HG02852 (cell line): ENCODE measurements around the gene POPDC2.

Experiments
- ATAC-seq: cut with Tn5 transposase; IDR thresholded peaks from one replicate; pipeline ENCODE4 v1.9.1; 2021; ENCODE audit warnings: mild to moderate bottlenecking, moderate library complexity; ENCODE audit not compliant: unreplicated experiment

Gene POPDC2

DNA sequence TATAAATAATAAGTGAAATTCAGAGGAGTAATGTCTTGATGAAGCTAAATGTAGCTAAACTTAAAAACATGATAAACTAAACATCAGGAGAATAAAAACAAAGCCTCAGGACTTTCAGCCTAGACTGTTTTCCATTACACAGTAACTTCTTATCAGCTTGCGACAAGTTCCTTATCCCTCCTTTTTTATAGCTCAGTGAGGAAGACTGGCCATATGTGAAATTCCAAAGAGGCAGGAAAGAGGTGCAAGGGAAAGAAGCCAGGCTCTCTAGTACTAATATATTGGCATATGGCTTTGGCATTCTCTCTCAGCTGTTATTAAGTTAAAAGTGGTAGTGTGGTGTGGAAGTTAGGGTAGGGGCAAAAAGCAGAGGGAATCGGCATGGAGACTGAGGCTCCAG, 12.4 kb upstream of the POPDC2 start:
- ATAC-seq, result no peak

DNA sequence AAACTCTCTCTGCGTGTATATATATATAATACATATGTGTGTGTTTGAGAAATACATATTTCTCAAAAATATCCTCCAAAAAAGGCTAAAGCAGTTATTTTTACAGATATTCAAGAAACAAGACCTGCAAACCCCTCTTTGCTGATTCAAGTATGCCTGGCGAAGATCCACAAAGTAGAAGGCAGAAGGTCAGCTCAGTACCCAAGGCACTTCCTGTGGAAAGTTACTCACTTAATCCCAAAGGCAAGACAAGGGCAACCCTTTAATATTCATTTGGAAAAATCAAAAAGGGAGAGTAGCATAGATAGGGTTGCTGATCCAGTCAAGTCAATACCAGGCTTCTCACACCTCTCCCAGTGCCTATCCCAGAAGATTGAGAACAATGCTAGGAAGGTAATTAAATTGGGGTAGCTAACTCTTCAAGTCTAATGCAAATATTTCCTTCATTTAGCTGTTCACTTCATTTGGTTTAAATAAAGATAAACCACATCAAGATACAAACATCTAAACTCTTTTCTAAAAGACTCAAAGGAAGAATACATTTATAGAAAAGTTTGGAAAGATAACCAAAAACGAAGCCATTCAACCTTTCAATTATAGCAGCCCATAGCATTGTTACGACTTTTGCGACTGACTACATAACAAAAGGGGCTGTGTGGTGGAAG, 9.6 kb upstream of the POPDC2 start:
- ATAC-seq, result no peak

DNA sequence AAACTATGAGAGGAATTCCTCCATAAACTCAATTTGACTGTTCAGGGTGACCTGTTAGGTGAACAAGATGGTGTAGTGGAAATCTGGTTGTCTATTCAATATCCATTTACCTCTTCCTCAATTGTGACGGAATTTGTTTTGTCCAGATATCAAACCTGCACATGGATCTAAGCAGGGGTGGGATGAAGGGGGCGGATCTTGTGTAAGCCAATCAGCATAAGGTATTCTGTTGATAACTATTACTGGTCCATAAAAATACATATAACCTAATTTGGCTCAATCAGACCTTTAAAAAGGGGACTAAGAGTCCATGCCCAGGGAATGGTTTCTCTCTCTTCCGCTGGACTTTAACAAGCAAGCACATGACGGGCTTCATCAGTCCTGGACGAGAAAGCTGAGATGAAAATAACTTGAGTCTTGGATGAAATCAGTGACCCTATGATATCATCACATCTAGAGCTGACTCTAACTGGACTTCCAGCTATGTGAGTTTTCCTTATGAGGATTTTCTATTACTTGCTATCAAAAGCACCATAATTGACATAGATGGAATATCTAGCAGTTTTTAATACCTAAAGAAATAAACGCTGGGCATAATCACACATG, 5.7 kb upstream of the POPDC2 start:
- ATAC-seq, result no peak

DNA sequence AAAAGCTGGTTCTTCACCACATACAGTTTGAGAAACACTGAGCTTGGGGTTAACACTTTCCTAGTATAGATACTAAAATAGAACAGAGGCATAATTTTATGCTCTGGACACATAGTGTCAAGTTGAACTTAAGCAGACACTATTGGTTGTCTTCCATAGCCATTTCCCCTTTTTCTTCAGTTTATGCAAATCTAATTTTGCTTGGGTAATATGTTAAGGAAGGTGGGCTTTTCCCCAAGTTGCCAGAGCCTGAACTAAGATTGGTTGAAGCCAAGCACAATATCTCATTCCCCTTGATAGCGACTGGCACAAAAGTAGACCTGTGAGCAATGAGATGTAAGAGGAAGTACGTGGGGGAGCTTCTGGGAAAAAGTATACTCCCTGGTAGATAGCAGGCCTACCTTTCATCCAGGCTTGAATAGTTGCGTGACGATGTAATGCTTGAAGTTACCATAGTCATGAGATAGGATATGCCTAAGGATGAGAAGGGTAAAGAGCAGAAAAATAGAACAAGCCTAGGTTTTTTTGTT, 4.5 kb upstream of the POPDC2 start:
- ATAC-seq, result no peak

DNA sequence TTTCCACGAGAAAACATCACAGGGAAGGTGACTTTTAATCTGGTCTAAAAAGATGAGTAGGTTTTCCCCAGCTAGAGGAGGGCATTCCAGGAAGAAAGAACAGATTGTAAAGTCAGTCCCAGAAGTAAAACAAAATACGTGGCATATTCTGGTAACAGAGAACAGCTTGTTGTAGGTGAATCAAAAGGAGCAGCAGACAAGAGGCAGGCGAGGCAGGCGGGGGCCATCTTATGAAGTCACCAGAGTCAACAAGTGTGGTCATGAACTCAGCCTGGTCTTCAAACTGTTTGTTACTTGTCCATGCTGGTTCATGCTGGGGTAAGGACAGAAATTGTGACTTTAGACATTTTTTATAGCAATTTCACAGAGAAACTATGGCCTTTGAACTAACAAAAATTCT, 4.0 kb upstream of the POPDC2 start:
- no peak for ATAC-seq

DNA sequence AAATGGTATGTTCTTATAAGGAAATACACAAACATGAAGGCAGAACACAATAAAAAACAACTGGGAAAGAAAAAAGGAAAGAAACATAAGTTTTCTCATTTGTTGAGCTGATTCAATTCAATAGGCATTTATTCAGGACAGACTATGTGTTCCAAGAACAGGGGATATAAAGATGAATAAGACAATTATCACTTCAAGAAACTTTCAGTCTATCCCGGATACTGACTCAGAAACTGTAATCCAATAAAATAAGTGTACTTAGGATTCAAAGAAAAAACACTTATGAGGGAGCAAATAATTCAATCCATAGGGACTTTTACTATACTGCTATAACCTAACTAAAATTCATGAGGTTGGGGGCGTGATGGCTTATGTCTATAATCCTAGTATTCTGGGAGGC, 3.5 kb upstream of the POPDC2 start:
- no peak for ATAC-seq

DNA sequence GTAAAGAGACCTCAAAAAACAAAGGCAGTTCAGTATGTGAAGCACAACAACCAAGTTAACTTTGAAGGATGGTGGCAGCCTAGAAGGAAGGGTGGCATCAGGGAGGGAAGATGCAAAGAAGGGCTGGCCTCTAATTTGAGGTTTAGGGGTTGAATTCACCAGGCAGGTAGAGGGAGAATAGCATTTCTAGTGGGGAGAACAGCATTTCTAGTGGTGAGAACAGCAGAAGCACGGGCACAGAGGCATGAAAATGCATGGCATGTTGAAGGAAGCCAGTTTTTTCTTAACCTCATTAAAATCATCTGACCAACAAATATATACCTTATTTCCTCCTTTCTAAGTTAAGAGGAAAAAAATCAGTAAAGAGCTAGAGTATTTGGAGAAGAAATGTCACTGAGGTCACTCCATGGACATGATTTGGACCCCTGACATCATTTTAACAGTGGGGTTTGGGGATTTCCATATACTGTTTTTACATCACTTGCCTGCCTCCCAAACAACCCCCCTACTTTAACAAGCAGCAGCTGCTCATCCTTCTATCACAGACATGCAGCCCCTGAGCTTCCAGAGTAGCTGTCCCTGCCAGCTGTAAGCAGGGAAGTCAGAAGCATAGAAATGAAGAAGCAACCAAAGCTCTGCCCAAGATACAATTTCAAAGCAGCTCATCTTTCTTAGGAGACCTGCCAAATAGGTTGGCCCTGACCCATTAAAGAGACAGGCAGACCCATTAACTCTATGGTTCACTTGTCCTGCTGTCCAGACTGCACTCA, 2.4 kb upstream of the POPDC2 start:
- no peak for ATAC-seq

DNA sequence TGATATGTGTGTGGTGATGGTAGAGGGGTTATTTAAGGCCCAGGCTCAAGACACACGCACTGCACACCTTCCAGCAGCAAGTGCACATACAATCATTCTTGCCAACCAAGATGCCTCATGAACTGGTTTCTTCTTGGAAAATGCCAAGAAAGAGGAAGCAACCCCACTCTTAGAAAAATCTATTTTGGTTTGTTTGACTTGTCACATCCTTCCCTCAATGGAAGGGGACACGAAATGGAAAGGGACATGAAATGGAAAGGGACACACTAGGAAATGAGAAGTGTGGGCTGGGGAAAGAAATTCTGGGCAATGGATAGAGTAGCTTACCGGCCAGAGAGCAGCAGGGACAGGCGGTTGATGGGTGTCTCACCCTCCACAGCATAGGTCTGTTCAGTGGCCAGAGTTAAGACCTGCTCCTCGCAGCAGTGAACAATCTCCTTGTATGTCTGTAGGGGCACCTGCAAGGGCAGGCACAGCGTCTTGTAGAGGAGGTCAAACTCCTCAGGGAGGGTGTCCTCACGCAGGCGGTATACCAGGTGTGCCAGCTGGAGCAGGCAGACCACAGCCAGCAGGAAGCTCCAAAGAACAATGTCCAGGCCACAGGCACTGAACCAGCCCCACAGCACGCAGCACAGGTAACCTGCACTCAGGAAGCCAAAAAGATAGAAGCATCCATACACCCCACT, 640 bp downstream of the POPDC2 start:
- ATAC-seq, result no peak

DNA sequence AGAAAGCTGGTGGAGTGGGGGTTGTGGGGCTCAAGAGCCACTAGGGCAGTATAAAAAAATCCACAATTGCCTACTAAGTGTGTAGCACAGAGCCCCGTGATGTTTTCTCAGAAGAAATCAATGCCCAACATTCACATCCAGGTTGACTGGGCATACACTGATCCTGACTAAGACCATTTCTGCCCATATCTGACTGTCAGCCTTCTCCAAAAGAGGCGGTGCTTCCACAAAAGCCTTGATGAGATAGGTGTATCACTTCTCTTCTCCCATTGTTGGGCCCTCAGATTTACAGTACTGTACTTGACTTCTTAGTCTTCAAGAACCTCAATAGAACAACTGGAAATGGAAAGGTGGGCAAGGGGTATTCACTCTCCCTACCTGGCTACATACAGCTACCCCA, 1.4 kb downstream of the POPDC2 start:
- ATAC-seq, result no peak

DNA sequence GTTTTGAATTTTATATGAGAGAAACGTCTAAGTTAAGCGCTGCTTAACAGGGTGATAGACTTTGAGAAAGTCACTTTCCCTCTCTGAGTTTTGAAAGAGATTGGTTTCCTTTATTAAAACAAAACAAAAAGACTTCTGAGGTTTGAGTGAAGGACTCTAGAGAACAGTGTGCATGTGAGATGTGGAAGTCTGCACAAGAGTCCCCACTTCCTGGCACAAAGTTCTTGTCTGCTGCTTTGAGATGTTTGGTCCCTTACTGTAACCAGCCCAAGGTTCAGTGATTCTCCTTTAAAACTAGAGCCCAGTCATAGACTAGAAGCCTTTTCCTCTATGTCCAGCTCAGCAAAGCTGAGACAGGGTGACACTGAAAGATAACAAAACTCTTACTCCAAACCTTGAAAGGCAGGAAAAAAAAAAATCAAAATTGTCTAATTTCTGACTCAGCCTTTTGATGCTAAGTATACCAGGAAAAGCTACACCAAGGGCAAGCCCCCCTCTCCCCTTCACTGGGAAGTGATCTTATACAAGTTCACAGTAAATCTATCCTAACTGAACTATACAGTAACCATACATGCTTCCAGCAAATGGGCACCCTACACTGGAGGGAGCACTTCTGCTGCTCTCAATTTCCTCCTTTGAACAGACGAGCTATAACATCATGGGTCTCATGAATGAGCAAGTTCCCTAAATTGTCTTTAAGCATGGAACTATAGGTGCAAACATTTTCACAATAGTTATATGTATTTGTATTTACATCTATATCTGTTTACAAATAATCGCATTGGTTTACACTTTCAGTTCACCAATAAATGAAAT, 2.3 kb downstream of the POPDC2 start:
- ATAC-seq, result peak; percentile 66

DNA sequence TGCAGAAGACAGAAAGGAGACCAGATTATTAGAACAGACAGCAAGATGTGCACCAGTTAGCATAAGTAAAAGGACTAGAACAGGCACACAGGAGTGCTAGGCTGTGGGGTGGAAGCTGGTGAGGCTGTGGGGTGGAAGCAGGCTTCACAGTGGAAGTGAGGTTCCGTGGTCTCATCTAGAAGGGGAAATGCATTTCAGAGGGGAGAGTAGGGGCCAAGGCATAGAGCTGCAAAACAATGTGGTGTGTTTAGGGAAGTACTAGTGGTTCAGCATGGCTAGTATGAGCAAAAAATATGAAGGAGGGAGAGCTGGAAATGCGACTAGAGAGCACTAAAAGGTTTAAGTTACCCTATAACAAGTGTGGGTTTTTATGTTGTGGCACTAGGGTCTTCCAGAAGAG, 6.5 kb downstream of the POPDC2 start:
- ATAC-seq, result no peak

DNA sequence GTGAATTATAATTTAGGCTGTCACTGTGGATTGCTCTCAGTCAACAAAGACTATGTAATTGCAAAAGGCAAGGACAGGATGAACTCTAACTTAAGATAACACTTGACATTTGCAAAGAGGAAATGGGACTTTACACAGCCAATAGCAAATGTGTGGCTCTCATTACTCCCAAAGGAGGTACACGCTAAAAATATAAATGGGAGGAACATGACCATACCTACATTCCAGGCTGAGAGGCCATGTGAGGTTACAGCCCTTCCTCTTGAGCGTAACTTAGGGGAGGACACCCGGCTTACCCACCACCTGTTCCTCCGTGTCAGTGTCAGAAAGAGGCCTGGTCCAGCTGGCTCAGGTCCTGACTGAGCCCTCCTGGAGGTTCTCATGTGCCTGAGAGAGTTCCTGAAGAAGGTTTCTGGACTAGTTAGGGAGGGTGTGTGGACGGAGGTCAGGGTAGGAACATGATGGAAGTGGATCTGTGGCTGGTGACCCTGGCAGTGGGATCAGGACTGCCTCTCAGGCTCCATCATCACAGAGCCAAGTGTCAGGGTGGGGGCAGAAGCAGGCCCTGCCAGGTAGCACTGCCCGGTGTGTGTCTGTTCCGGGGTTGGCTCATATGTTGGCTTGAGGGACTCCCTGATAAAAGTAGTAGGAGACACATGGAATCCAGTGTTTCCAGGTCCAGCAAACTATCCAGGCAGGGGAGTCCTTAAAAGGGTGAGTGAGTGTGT, 7.9 kb downstream of the POPDC2 start:
- no peak for ATAC-seq

DNA sequence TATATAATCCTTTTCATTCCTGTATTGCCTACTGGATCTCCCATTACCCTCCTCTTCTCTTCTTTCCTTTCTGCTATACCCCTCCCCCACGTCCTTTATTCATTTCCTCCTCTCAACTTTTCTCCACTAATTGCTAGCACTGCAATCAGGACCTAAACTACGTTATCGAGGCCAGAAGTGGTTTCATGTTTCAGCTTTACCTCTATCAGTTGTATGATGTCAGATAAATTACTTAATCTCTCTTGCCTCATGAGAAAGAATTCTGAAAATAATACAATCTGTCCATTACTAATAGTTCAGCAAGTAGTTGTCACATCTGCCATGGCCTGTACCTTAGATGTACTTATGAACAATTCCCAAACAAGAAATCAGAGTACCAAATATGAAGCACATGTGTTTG, 10.6 kb downstream of the POPDC2 start:
- no peak for ATAC-seq

DNA sequence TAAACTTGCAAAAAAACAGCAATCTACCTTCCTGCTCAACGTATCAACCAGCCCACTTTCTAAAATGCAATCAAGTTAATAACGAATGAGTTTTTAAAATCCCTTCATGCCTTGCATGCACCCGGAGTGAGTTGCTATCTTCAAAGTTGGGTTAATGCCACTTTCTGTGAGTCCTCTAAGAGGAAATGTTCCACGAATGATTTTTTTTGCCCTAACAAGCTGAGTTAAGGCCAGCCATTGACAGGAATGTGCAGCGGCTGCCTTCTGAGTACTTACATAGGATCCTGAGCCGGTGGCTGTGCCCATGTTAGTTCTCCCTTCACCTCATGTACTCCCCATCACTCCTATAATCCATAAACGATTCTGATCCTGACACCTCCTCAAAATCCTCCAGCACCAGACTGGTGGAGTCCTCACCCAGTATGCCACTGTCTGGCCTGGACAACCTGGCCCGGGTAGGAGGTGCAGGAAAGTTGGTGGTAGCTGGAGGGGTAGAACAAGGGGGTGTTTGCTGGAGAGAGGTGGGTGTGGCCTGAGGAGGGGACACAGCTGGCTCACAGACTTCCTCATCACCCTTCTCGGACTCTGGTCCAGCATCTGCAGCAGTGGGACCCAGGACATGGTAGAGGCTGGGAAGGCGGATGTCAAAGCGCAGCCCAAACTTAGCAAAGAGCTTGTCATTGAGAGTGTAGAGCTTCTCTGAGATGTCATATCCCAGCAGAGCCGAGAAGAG, 12.4 kb downstream of the POPDC2 start:
- no peak for ATAC-seq

DNA sequence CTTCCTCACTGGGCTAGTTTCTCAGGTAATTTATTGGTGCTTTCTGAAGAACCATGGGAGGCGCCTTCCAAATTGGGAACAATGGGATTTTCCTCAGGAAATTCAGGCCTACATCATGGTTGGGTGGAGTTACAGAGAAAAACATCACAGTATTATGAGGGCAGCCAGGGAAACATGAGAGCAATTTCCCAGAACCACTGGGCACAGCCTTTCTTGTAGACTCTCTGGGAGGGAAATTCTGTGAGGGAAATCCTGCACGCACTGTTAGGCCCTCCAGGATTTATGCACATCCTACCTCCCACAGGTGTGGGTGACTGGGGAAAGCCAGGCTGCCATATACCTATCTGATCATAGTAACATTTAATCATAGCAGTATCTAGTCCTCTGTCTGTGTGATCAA, 13.2 kb downstream of the POPDC2 start:
- ATAC-seq, result no peak

DNA sequence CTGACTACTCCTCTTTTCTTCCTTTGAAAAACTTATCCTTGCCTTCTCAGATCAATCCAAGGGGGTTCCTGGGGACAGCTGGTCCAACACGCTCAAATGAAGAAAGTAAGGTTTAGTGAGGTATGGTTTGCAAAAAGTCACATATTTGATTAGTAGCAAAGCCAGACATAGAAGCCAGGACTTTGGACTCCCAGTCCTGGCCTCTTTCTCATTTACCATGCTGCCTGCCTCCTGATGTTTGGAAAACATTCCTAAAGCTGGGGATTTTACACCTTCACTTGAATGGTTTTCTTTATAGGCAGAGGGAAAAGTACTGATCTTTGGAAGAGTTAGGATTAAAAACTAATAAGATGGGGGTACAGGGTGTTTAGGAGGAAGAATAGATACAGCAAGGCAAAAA, 14.6 kb downstream of the POPDC2 start:
- ATAC-seq, result no peak

DNA sequence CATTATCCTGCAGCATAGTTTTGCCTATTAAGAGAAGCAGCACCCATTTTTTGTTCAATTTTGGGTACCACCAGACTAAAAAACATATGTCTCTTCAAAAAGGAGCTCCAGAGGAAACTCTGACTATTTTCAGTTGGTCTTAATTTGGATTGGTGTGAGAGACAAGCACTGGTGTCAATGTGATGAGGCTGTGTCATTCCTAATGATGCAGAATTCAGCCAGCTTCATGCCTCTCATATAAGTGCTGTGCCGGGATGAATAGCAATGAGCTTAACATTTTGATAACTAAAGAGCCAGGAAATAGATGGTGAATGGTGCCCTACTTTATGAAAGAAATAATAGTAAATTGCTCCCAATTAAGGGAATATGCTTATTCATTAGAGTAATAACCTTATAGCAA, 15.9 kb downstream of the POPDC2 start:
- ATAC-seq, result no peak

DNA sequence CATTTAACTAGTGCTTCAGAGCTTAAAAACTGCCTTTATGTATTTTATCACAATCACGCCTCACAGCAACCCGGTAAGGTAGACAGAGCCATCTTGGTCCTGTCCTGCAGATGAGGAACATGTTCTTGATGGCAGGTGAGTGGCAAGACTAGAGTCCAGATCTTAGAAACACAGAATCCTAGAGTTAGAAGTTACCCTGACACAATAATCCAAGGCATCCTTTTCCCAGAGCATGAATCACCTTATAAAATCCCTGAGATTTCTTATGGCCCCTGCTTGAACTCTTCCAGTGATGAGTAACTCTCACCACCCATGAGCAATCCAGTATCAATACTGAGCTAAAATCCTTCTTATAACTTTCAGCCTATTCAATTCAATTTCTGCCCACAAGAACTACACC, 16.9 kb downstream of the POPDC2 start:
- no peak for ATAC-seq

DNA sequence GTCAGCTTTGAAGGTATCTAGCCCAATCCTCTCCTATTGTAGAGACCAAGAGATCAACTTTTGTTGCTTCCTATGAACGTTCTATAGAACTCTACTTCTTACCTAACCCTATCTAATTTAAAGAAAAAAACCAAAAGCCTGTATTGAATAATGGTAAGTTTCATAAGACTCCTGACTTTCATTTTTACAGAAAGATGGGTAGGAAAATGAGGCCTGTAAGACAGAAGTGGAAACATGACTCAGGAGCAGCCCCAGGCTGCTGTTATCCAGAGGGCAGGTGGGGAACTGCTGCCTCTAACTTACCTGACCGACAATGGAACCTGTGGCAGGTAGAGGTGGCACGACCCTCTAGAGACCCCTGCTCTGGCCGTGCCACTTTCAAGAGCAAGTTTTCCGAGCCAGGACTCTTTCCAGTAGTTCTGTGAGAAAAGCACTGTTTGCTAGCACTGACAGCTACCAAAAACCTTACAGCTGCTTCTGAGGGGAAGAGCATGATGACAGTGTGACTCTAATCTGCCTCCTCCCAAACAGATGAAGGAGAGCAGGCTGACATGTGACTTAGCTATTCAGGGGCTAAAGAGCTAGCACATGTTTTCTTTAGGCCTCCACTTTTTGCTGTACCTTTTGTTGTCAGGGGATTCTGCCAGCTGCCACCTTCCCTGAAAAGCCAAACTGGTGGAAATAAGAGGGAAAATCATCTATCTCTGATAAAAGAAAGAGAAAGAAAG, 17.5 kb downstream of the POPDC2 start:
- ATAC-seq, result no peak
